ENCODE results near the gene RASIP1. TPM values are rescaled to one million over a fixed set of nuclear protein-coding genes. Genes with fewer than 3 reads are reported as not detected.
"Not testable (repeated sequence)": the region's sequence is repeated elsewhere in the genome, so short reads cannot be mapped to it uniquely, and the experiment has no call there.

The RASIP1 gene
- total RNA-seq, 1 donor from 2014 or later, result 1.0 TPM

GRCh38 chr19:48686088-48686487, 54.3 kb downstream of the RASIP1 start:
- Mint-ChIP-seq H3K27me3 (ENCODE audit: low read depth) (no peaks in the 10 kb centered on the region), H3K4me3 (no peak overlapping the region), H3K9me3 (no peaks in the 10 kb centered on the region), H3K4me1 (peaks cover 3% of the 10 kb centered on the region), H3K27ac (ENCODE audit: unreplicated experiment) (no peak overlapping the region), H3K36me3 (ENCODE audit: low read depth) (no peaks in the 10 kb centered on the region)
- no peak for DNase-seq (ENCODE audit: low read depth, low spot score)
- TF ChIP-seq, protein P1, sequence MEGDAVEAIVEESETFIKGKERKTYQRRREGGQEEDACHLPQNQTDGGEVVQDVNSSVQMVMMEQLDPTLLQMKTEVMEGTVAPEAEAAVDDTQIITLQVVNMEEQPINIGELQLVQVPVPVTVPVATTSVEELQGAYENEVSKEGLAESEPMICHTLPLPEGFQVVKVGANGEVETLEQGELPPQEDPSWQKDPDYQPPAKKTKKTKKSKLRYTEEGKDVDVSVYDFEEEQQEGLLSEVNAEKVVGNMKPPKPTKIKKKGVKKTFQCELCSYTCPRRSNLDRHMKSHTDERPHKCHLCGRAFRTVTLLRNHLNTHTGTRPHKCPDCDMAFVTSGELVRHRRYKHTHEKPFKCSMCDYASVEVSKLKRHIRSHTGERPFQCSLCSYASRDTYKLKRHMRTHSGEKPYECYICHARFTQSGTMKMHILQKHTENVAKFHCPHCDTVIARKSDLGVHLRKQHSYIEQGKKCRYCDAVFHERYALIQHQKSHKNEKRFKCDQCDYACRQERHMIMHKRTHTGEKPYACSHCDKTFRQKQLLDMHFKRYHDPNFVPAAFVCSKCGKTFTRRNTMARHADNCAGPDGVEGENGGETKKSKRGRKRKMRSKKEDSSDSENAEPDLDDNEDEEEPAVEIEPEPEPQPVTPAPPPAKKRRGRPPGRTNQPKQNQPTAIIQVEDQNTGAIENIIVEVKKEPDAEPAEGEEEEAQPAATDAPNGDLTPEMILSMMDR (conservative IDR thresholded peaks at IDR 0.05), result no peak

DNA sequence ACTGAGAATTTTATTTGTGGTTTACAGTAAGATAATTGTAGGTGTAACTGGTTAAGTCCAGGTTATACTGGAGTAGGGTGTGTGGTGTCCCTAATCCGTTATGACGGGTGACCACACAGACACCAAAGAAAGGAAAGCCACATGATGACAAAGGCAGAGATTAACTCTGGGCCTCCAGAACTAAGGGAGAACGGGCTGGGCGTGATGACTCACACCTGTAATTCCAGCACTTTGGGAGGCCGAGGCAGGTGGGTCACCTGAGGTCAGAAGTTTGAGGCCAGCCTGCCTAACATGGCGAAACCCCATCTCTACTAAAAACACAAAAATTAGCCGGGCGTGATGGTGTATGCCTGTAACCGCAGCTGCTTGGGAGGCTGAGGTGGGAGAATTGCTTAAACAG, 54.8 kb downstream of the RASIP1 start:
- no peaks in the 10 kb centered on the region for H3K36me3 Mint-ChIP-seq (ENCODE audit: low read depth)
- no peak overlapping the region for H3K4me3 Mint-ChIP-seq
- no peaks in the 10 kb centered on the region for H3K27me3 Mint-ChIP-seq (ENCODE audit: low read depth)
- peaks cover 3% of the 10 kb centered on the region for H3K4me1 Mint-ChIP-seq
- TF ChIP-seq, protein P1 (conservative IDR thresholded peaks at IDR 0.05), result no peak
- DNase-seq (ENCODE audit: low read depth, low spot score), result no peak
- H3K27ac Mint-ChIP-seq (ENCODE audit: unreplicated experiment), result no peak overlapping the region
- no peaks in the 10 kb centered on the region for H3K9me3 Mint-ChIP-seq

GRCh38 chr19:48683349-48683748, 57.1 kb downstream of the RASIP1 start:
- Mint-ChIP-seq H3K36me3 (ENCODE audit: low read depth) (no peaks in the 10 kb centered on the region), H3K9me3 (no peaks in the 10 kb centered on the region), H3K27me3 (ENCODE audit: low read depth) (no peaks in the 10 kb centered on the region), H3K4me3 (no peak overlapping the region), H3K27ac (ENCODE audit: unreplicated experiment) (no peak overlapping the region), H3K4me1 (peaks cover 3% of the 10 kb centered on the region)
- DNase-seq (ENCODE audit: low read depth, low spot score), result no peak
- TF ChIP-seq, protein P1 (conservative IDR thresholded peaks at IDR 0.05), result no peak

- H3K9me3 Mint-ChIP-seq, result no peaks in the 10 kb centered on the region
- no peak for DNase-seq (ENCODE audit: low read depth, low spot score)
- TF ChIP-seq, protein P1 (conservative IDR thresholded peaks at IDR 0.05), result no peak
- H3K27me3 Mint-ChIP-seq (ENCODE audit: low read depth), result no peaks in the 10 kb centered on the region
- H3K36me3 Mint-ChIP-seq (ENCODE audit: low read depth), result no peaks in the 10 kb centered on the region
- no peak overlapping the region for H3K4me3 Mint-ChIP-seq
- peaks cover 3% of the 10 kb centered on the region for H3K4me1 Mint-ChIP-seq
- H3K27ac Mint-ChIP-seq (ENCODE audit: unreplicated experiment), result no peak overlapping the region
Observed at GRCh38 chr19:48681127-48681470, 59.3 kb downstream of the RASIP1 start.

DNA sequence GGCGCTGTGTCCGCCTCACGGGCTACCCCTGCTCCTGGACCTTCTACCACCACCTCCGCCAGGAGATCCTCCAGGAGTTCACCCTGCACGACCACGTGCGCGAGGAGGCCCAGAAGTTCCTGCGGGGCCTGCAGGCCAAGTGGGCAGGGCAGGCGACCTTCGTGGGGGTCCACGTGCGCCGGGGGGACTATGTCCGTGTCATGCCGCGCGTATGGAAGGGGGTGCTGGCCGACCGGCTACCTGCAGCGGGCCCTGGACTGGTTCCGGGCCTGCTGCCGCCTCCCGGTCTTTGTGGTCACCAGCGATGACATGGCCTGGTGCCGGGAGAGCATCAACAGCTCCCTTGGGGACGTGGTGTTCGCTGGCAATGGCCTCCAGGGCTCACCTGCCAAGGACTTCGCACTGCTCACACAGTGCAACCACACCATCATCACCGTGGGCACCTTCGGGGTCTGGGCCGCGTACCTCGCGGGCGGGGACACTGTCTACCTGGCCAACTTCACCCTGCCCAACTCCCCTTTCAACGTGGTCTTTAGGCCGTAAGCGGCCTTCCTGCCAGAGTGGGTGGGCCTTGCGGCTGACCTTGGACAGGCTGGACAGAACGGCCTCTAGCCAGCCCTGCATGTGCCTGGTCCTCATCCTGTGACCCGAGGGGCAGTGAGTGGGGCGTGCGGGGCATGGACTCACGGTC, 59.8 kb downstream of the RASIP1 start:
- DNase-seq (ENCODE audit: low read depth, low spot score), result no peak
- Mint-ChIP-seq H3K27me3 (ENCODE audit: low read depth) (no peaks in the 10 kb centered on the region), H3K36me3 (ENCODE audit: low read depth) (no peaks in the 10 kb centered on the region)

DNA sequence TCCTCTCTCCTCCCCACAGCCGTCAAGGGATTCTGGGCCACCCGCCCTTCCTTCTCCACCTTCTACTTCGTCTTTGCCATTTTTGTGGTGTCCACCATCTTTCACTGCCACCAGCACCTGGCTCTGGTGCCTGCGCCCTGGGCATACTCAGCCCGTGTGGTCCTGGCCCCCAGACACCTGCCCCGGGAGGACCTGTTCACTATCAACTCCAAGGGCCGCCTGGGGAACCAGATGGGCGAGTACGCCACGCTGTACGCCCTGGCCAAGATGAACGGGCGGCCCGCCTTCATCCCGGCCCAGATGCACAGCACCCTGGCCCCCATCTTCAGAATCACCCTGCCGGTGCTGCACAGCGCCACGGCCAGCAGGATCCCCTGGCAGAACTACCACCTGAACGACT, 60.4 kb downstream of the RASIP1 start:
- DNase-seq (ENCODE audit: low read depth, low spot score); H3K36me3 Mint-ChIP-seq (ENCODE audit: low read depth); H3K27ac Mint-ChIP-seq (ENCODE audit: unreplicated experiment); H3K27me3 Mint-ChIP-seq (ENCODE audit: low read depth); H3K9me3 Mint-ChIP-seq; H3K4me3 Mint-ChIP-seq: not testable (repeated sequence)
- H3K4me1 Mint-ChIP-seq, result peaks cover 12% of the 10 kb centered on the region

More for the DNA sequence above, 59.8 kb downstream of the RASIP1 start:
- no peak overlapping the region for H3K4me3 Mint-ChIP-seq
- no peaks in the 10 kb centered on the region for H3K9me3 Mint-ChIP-seq
- no peak overlapping the region for H3K27ac Mint-ChIP-seq (ENCODE audit: unreplicated experiment)
- peaks cover 6% of the 10 kb centered on the region for H3K4me1 Mint-ChIP-seq
- TF ChIP-seq, protein P1 (conservative IDR thresholded peaks at IDR 0.05), result no peak
